ENCODE data around the gene UNC13C.

Gene UNC13C

GRCh38 chr15:54120949-54121463 is 142.8 kb downstream of the UNC13C start:
- no peak for DNase-seq

- no peak for DNase-seq
These were observed 149.3 kb downstream of the UNC13C start for GRCh38 chr15:54127574-54127973.

GRCh38 chr15:54131410-54131809 is 153.2 kb downstream of the UNC13C start:
- DNase-seq = no peak

- no peak for DNase-seq
These were observed 170.9 kb downstream of the UNC13C start for GRCh38 chr15:54149115-54149531.

- no peak for DNase-seq
These were observed 172.0 kb downstream of the UNC13C start for GRCh38 chr15:54150255-54150654.

GRCh38 chr15:54159012-54159411 is 180.8 kb downstream of the UNC13C start:
- no peak for DNase-seq

GRCh38 chr15:54187325-54187724 is 209.1 kb downstream of the UNC13C start:
- DNase-seq = no peak

GRCh38 chr15:54197995-54198394 is 219.8 kb downstream of the UNC13C start:
- no peak for DNase-seq

- DNase-seq = no peak
These were observed 228.5 kb downstream of the UNC13C start for GRCh38 chr15:54206586-54207321.

GRCh38 chr15:54208786-54209185 is 230.5 kb downstream of the UNC13C start:
- DNase-seq = no peak

GRCh38 chr15:54212635-54213034 is 234.4 kb downstream of the UNC13C start:
- no peak for DNase-seq

- DNase-seq = no peak
These were observed 248.2 kb downstream of the UNC13C start for GRCh38 chr15:54226455-54226854.

- DNase-seq = no peak
These were observed 249.3 kb downstream of the UNC13C start for GRCh38 chr15:54227569-54227968.

- DNase-seq = no peak
These were observed 272.1 kb downstream of the UNC13C start for GRCh38 chr15:54250326-54250725.

GRCh38 chr15:54256190-54256589 is 277.9 kb downstream of the UNC13C start:
- no peak for DNase-seq

GRCh38 chr15:54273928-54274327 is 295.7 kb downstream of the UNC13C start:
- no peak for DNase-seq

- no peak for DNase-seq
These were observed 299.6 kb downstream of the UNC13C start for GRCh38 chr15:54277834-54278233.

GRCh38 chr15:54280726-54281125 is 302.5 kb downstream of the UNC13C start:
- no peak for DNase-seq

- DNase-seq = no peak
These were observed 304.1 kb downstream of the UNC13C start for GRCh38 chr15:54282228-54282836.

GRCh38 chr15:54288049-54288448 is 309.8 kb downstream of the UNC13C start:
- DNase-seq = no peak

- DNase-seq = no peak
These were observed 311.4 kb downstream of the UNC13C start for GRCh38 chr15:54289590-54290136.

- no peak for DNase-seq
These were observed 320.2 kb downstream of the UNC13C start for GRCh38 chr15:54298396-54298795.

GRCh38 chr15:54304321-54304720 is 326.1 kb downstream of the UNC13C start:
- DNase-seq = no peak

GRCh38 chr15:54305138-54305537 is 326.9 kb downstream of the UNC13C start:
- no peak for DNase-seq

All from NCI-H1694 treated with DMSO at 0.1 percent for 48 hours (cell line).